NK-92 (cell line): ENCODE results near the gene EPHB3.
A peak's percentile ranks its signal among the peaks of the same experiment; 100 is the strongest.

ENCODE experiments used
- DNase-seq: peaks from one replicate; lab custom pipeline; 2025; ENCODE audit not compliant: unreplicated experiment; lab: John Stamatoyannopoulos, UW

EPHB3 gene

DNA sequence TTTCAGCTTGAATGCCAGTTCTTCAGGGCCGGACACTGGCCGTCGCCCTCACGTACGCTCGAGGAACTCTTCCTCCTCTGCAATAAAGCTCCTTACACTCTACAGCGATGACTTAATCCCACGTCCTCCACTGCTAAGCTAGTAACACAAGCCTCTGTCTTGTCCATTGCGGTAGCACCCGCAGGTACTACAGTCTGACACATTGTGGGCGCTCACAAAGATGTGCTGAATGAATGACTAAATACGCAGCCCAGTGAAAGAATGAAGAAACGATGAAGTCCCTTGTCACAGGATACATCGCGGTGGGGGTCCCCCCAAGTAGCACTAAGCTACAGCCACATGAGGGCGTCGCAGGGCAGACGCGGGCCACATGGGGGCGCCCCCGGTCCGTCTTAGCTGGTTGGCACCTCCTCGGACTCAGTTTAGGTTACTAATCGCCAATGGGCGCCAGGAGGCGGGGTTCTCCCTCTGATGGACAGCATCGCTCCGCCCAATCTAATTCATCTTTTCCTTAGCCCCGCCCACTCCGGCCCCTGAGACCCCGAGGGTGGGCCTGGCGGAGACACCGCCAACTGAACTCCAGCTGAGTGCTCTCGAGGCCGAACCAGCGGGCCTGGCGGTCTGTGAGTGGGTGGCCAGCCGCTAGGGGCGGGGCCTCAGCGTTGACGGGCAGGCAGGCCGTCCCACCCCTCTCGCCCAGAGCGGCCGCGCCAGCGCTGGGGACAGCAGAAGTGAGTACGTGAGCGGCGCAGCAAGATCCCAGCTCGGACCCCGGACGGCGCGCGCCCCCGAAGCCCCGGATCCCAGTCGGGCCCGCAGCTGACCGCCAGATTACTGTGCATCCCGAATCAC, at the start of gene EPHB3:
Gene EPHB3 (plus strand): TSS at position 725 of the 852 bp plus-strand sequence. CDS start 451 bp downstream, outside the sequence.
- peak; percentile 33 for DNase-seq

DNA sequence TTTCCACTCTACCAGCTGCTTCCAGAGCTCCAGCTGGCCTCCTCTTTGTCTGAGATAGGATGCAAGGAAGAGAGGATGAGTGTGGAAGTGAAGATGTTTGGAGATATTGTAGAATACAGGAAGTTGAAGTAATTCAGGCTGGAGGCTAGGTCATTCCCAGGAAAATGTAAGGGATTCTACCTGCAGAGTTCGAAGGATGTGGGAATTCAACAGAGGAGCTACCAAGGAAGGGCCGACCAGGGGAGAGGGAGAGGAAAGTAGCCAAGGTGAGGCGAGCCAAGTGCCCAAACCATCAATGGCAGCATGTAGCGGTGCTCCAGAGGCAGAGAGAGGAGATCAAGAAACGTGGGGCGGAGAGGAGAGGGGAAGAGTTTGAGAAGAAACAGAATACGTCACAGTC, 49.0 kb upstream of the EPHB3 start:
- DNase-seq = no peak

DNA sequence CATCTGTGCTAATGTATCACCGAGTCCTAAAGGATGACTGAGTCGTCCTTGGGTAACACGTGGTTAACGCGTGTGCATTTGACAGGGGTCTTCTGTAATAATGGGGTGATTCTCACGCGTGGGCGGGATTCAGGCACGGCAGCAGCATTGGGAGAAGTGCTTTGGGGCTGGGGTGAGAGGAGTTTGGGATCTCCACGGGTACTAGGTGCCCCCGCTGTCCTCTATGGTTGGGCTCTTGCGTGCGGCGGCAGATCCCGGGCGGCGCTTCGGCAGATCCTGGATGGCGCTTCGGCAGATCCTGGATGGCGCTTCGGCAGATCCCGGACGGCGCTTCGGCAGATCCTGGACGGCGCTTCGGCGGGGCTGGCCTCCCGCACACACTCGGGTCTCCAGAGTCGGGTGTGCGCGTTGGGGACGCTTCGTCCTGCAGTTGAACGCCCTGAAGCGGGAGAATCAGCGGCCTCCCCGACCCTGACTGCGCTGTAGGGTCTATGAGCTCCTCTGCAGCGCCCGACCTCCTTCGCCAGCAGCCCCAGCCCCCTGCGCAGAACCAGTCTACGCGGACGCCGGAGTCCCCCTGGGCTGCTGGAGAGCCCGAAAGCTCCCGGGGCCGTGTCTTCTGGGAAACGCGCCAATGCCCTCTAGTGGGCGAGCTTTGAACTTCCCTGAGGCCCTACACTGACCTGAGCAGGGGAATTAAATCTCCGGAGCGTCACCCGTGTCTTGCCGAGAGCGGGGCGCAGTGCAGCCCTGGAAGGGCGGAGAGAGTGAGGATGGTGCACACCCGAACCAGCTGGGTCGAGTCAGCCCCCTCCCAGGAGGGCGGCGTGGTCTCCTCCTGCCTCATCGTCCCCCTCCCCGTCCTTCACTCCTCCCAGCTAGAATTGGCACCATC, 48.1 kb upstream of the EPHB3 start:
- DNase-seq = peak; percentile 32

DNA sequence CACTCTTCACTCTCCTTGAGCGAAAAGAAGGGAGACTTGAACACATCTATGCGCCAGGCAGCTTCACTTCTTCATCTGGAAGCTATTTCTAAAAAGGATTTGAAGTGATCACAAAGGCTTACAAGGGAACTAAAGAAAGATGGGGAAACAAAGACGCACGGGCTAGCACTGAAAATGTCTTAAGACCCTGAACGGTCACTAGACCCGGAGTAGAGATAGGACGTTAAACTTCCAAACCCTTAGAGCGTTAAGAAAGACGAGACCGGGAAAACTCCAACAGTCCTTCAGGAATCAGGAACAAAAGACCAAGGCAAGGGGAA, 47.5 kb upstream of the EPHB3 start:
- no peak for DNase-seq

DNA sequence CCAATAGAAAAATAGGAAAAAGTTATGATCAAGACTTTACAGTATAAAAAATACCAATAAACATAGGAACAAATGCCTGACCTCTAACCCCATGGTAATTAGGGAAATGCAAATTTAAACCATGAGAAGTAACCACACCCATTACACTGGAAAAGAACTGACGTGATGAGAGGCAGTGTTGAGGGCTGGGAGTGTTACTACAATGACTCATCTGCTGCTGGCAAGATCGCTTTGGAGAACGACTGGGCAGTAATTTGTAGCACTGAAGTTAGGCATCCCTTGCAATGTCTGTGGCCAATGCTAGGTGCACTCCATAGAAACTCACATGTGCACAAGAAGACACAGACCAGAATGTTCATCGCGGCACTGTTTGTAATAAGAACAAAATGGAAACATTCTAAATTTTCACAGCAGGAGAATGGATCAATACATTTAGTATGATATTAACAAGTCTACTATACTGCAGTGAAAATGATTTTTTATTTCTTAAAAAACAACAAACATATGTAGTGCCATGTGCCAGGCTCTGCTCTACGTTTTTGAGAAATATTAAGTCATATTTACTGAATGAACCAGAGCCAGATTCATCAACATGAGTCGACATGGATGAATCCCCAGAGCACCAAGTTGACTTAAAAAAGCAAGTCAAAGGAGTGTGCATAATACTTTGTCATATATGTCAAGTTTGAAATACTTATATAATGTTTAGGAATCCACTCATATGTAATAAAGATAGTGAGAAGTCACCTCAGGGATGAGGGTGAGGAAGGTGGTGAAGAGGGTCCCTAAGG, 37.6 kb upstream of the EPHB3 start:
- no peak for DNase-seq

DNA sequence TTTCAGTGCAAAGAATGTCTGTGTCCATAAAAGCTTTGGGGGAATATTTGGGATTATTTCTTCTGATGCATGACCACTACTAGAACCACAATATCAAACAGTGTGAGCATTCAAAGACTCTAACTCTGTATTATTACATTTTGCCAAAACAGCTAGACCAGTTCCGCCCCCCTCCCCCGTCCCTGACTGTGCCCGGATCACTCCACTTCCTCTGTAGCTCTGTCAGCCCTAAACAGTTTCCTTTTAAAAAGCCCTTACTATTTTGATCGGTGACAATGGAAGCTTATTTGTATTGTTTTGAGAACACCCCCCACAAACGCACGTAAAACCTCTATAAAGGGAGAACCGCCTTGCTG, 36.6 kb upstream of the EPHB3 start:
- no peak for DNase-seq

DNA sequence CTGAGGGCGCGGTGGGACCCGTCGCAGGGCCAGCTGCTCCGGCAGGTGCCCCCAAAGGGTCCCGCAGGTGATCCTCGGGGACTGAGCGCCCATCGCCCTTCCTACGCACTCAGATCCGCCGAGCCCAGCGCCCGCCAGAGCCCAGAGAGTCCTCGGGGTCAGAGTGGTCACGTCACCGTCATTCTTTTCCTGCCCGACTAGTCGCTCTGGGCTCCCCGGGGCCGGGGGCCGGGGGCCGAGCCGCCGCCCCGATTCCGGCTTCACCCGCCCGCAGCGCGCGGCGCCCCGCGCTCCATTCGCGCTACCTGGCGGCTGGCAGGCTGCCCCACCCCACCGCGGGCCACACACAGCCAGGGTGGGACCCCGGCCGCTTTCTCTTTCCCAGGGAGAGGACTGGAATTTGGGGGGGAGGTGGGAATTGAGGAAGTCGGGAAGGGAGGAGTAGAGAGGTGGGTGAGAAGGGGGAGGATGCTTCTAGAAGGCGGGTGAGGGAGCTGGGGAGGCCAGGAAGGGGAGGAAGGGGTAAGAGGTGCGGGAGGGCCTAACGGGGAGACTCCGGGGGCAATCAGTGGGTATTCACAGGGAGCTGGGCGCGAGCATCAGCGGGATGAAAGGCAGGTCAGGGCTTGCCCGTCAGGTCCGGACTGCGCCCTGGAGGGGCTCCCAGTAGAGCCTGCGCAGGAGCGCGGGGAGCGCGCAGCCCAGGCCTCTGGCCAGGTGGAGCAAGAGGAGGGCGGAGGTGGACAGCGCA, 36.1 kb upstream of the EPHB3 start:
- no peak for DNase-seq

DNA sequence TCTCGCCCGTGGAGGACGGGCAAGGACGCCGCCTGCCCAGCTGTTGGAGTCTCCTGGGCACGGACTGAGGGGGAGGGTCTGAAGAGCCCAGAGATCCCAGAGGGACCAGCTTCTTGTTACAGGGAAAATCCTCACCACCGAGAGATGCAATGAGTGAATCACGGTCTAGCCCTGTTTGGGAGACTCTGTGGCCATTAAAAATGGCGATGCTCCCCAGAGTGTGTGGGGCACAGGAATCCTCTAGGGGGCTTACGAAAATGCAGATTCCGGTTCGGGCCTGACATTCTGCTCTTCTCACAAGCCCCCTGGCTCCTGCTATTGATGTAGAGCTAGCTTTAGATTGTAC, 35.5 kb upstream of the EPHB3 start:
- DNase-seq = no peak

DNA sequence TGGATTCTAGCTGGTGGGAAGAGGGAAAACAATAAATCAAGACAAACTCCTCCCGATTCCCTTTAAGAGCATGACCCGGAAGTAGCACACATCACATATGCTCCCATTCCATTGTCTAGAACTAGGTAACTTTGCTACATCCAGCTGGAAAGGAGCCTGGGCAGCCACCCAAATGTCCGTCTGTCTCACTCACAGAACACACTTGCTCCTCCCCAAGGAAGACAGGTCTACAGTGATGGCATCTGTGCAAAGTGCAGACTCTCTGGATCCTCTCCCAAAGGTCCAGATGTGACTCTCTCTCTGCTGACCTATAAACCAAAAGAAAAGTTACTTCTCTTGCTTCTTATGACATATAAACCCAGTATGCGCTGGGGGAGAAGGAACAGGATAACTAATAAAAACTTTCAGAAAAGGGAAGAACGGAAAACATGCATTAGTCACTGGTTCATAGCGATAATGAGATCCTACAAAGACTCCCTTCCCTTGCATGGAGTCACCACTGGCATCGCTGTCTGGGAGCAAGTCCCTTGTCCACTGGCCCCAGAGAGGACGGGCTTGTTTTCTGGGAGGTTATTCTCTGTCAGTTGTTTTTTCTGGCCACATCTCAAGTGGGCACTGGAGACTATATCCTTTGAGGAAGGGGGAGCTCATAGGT, 29.8 kb upstream of the EPHB3 start:
- no peak for DNase-seq

DNA sequence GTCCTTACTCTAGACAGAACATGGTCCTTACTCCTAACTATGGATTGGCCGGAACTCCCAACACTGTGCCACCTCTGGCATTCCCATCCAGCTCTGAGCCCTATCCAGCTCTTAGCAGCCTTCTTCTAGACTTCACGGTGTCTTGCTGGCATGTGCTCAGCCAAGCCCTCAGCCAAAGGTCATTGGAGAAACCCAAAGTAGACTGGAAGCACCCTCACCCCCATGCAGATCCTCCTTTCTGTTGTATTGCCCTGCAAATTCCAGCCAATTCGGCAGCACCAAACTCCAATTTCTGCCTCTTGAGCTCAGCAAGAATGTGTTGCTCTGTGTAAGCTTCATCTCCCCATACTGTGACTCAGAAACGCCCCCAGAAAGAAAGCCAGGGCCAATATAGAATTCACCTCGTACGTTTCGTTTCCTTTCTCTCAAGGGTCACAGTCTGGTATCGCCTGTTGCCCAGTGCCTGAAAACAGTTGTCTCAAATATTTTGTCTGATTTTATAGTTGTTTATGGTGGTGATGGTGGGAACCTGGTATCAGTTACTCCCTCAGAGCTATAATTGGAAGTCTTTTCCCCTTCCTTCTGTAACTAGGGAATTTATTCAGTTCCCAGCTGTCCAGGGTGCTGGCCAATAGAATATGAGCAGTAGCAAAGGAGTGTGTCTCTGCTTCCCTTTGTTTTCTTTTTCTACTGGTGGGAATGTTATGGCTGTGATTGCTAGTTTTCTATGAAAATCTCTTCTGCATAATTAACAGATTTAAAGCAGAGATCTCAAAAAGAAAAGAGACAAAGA, 28.4 kb upstream of the EPHB3 start:
- DNase-seq = no peak

DNA sequence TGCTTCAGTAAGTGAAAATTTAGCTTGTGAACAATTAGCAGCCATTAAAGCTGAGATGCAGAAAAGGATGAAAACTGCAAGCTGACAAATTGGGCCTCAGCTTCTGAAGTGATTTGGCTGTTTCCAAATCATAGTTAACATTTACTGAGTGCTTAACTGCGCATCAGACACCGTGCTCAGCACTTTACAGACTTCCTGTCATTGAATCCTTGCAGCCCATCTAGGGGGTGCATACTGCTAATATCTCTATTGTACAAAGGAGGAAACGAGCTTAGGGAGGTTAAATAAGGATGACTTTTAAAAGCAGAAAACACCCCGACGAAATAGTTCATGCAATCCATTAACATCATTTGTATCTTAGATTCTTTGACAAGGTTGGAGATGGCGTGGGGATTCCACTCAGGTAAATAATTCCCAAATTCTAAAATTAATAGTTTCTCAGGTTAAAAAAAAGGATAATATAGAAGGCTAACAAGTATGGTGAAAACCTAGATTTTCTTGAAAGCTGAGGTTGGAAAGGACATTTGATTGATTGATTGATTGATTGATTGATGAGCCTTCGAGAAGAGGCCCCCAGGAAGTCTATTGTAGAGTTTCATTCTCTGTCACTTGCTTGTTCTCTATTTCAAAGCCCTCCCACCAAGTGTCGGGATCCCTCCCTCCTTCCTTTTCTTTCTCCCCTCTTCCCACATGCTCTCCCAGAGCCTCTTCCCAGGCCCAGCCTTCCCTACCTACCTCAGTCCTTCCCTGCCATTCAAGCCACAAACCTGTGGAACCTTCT, 23.5 kb upstream of the EPHB3 start:
- DNase-seq = no peak

DNA sequence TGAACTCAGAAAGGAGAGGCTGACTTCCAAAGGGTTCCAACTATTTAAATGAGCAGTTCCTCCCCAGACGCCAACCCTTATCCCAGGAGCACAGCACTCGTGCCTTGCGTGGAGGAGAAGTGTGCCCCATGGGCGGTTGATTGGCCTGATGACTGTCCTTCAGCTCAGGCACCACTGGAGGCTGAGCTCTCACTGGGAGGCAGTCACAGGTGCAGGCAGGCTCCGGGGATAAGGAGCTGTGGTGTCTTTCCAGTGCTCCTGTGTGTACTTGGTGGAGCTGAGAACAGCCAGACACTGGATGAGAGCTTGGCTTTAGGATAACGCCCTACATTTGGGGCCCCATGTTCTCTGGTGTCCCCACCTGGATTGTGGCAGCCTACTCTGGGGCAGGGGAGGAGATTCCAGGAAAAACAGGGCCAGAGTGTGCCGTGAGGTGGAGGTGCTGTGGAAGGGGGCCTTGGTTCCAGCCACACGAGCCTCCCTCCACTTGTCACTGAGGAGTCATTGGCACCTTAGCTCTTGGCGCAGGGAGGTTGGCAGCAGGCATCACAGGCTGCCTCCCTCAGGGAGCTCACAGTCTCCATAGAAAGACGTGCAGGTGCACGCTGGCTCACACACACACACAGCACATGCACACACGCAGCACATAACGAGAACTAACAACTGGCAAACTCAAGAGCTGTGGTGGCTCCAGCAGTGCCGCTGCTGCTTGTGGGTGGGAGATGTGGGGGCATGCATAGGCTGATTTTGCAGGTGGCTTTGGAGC, 22.7 kb upstream of the EPHB3 start:
- no peak for DNase-seq

DNA sequence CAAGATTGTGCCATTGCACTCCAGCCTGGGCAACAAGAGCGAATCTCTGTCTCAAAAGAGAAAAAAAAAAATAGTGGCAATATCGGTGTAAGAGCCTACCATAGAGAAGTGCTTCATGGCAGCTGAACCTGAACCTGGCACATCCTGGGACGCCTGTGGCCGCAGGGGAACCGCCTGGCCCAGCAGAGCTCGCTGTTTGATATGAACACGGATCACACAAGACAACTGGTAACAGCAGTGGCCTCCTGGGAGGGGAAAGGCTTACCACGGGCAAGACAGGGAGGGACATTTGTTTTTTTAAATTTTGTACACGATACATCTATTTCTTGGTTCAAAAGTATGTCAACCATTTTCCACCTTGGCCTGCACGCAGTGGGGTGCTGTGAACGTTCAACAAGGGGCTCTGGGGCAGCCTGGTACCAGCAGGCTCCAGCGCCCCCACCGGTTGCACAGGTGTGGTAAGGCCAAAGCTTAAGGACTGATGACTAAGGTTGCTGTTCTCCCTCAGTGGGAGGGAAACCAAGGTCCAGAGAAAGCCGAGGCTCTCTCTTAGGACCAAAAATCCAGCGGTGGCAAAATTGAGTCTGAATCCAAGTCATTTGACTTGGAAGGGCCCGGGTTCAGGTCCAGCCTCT, 21.7 kb upstream of the EPHB3 start:
- DNase-seq = no peak

DNA sequence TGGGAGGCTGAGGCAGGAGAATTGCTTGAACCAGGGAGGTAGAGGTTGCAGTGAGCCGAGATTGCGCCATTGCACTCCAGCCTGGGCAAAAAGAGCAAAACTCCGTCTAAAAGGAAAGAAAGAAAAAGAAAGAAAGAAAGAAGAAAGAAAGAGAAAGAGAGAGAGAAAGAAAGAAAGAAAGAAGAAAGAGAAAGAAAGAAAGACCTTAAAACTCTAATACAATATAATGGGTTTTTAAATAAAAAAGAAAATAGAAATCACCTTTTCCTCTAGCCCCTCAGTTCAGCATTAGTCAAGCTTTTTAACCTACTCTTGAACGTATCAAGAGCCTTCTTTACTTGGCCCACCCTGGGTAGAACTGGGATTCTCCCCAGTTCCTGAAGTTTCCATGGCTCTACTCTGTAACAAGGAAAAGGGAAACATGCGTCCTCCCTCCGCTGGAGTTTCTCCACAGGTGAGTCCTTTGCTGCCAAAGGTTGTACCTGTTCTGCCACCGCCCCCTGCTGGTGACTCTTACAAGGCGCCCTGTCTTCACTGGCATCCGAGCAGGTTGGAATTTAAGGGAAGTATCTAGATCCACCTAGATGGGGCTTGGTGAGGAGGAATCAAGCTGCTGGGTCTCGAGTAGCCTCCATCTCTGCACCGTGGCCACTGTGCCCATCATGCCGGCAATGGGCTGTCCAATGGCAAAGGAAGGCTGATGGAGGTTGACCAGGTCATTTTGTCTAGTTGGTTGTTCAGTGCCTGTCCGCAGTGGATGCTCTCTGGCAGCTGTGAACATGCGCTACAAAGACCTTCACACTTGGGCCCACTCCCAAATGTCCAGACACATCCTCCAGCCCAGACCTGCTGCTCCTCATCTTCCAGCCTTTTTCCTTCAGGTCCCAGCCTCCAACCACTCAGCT, 20.6 kb upstream of the EPHB3 start:
- DNase-seq = no peak

DNA sequence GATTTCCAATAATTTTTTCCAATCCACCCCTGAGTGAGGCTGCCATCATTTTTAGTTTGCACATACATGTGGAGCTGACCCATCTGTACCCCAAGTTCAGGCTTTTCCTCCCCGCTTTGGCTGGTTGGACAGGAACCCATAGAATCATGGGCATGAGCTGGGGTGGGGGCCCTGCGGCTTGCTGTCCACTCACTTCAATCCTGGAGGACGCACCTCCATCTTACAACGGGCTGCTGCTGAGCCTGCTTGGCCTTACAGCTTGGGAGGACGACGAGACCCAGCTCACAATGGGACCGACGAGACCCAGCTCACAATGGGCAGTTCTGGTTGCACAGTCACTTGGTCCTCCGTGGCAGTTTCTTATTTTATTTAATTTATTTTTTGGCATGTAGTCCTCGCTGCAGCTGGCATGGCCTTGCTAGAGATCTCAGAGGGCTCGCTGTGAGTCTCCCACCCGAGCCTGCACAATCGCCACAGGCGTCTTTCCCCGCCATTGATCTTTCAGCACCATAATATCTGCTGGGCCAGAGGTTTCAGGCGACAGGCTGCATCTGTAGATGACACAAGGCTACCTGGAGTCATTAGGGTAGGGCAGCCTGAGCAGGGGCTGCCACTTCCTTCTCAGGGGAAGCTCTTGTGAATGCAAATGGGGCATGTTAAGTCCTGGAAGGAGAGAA, 19.6 kb upstream of the EPHB3 start:
- DNase-seq = no peak

DNA sequence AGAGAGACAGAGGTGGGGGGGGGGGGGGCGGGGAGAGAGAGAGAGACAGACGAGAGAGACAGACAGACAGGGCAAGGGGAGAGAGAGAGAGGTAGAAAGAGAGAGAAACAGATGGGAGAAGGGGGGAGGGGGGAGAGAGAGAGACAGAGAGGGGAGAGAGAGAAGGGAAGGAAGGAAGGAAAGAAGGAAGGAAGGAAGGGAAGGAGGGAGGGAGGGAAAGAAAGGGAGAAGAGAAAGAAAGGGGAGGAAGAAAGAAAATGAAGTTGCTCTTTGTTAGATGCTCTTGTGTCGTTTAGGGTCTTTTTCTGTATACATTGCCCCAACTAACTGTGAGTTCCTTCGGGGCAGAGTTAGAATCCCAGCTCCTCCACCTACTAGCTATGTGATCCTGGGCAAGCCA, 19.0 kb upstream of the EPHB3 start:
- no peak for DNase-seq
